Lower lobe of right lung (tissue), 2 donors: ENCODE data around the gene GKAP1. TPM values are rescaled to one million over a fixed set of nuclear protein-coding genes. Genes with fewer than 3 reads are reported as not detected.
"Not testable (repeated sequence)": the region's sequence is repeated elsewhere in the genome, so short reads cannot be mapped to it uniquely, and the experiment has no call there.

Source experiments
- ATAC-seq, 2 donors: fragments of 200-7000 bp; cut with Tn5 transposase; one replicate each; pipeline ENCODE4 v1.9.1; 2020 to 2022; ENCODE audit warnings: mild to moderate bottlenecking in 2 of 2, moderate library complexity in 2 of 2
- DNase-seq: peaks from one replicate; pipeline ENCODE4 v3.0.0-alpha.2; 2020
- H3K27ac ChIP-seq: fragments of 200-600 bp; one replicate; pipeline ENCODE4 v1.8.0; 2022
- H3K27me3 ChIP-seq: fragments of 200-600 bp; one replicate; pipeline ENCODE4 v1.8.0; 2022; ENCODE audit warnings: low read depth
- H3K36me3 ChIP-seq: fragments of 200-600 bp; one replicate; pipeline ENCODE4 v1.8.0; 2022; ENCODE audit warnings: mild to moderate bottlenecking
- H3K4me1 ChIP-seq: fragments of 200-600 bp; one replicate; pipeline ENCODE4 v1.8.0; 2022
- H3K4me3 ChIP-seq: fragments of 200-600 bp; one replicate; pipeline ENCODE4 v1.8.0; 2022; ENCODE audit warnings: mild to moderate bottlenecking
- H3K9me3 ChIP-seq: fragments of 200-600 bp; one replicate; pipeline ENCODE4 v1.8.0; 2022
- intact Hi-C: fragments of 100-400 bp; cut with DNase I; formaldehyde crosslinking; loops from one replicate; pipeline ENCODE4 v1.11.0; 2022
- total RNA-seq: library from RNA; stranded (reverse); fragmentation: NEBNext Ultra II Directional; extraction: Animal tissue kit (Norgen Biotek cat#: 25700); gene quantifications from one replicate; pipeline ENCODE4 v1.2.1, GENCODE V29; 2021
- TF ChIP-seq, protein P1 (sequence below): fragments of 200-600 bp; IDR thresholded peaks from one replicate; pipeline ENCODE4 v1.8.0; 2022; ENCODE audit warnings: antibody characterized with exemption, mild to moderate bottlenecking
- donor health status: DM: no; HTN: yes; CAD: no; lungs with severe emphysema.

The GKAP1 gene
- total RNA-seq, 1 donor from 2014 or later: 5.8 TPM

DNA sequence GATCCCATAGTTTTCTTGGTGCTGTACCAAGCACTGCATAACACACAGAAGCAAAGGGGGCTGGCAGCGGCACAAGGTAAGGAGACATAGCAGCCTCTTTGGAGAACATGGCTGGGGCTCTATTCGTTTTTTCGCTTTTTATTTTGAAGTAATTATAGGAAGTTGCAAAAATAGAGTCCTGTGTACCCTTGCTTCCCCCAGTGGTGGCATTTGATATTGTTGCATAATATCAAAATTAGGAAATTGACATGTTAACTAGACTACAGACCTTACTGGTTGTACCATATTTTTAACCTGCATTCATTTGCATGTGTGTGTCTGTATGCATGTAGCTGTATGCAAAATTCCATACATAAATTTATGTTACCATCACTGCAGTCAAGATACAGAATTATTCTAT, 103.2 kb downstream of the GKAP1 start:
- no peaks in the 10 kb centered on the region for H3K4me1 ChIP-seq
- TF ChIP-seq, protein P1, sequence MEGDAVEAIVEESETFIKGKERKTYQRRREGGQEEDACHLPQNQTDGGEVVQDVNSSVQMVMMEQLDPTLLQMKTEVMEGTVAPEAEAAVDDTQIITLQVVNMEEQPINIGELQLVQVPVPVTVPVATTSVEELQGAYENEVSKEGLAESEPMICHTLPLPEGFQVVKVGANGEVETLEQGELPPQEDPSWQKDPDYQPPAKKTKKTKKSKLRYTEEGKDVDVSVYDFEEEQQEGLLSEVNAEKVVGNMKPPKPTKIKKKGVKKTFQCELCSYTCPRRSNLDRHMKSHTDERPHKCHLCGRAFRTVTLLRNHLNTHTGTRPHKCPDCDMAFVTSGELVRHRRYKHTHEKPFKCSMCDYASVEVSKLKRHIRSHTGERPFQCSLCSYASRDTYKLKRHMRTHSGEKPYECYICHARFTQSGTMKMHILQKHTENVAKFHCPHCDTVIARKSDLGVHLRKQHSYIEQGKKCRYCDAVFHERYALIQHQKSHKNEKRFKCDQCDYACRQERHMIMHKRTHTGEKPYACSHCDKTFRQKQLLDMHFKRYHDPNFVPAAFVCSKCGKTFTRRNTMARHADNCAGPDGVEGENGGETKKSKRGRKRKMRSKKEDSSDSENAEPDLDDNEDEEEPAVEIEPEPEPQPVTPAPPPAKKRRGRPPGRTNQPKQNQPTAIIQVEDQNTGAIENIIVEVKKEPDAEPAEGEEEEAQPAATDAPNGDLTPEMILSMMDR: peak; percentile 24
- intact Hi-C loops: no loop called here
- DNase-seq (no peak), ATAC-seq (peak in 1 of 2 donors; percentile 36)
- no peak overlapping the region for H3K4me3 ChIP-seq
- H3K9me3 ChIP-seq: no peaks in the 10 kb centered on the region
- no peaks in the 10 kb centered on the region for H3K36me3 ChIP-seq
- no peaks in the 10 kb centered on the region for H3K27me3 ChIP-seq
- no peak overlapping the region for H3K27ac ChIP-seq

DNA sequence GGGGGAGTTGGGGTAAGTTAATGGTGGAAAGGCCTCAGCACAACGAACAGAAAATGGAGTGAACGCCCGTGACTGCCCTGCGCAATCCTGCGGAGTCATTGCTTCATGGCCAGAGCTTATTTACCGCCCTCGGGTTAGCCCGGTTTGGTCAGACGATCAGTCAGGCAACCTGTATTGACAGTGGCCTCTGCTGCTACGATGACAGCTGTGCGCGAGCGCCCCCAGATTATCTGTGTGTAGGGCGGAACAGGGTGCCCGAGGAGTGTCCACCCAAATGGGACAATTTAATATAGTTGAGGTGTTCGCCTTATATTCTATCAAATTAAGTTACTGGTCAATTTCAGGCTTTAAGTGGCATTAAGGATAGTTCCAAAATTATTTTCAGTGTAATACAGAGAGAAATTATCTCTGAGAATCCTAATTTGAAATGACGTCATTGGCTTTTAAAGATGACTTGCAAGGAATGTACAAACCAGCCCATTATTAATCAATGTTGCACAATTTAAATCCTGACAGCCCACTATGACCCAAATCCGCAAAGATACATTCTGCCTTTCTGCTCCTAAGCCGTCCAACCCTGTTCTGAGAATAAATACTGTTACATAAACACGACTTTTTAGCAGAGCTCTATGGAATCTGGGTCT, 108.9 kb downstream of the GKAP1 start:
- peaks cover 24% of the 10 kb centered on the region for H3K4me1 ChIP-seq
- no peaks in the 10 kb centered on the region for H3K36me3 ChIP-seq
- no peaks in the 10 kb centered on the region for H3K27me3 ChIP-seq
- H3K27ac ChIP-seq: peak overlapping the region; percentile 100
- DNase-seq (peak; percentile 91), ATAC-seq (peak; percentile 69 to 81)
- no peaks in the 10 kb centered on the region for H3K9me3 ChIP-seq
- H3K4me3 ChIP-seq: peak overlapping the region; percentile 98
- intact Hi-C loops: no loop called here
- TF ChIP-seq, protein P1: peak; percentile 22

DNA sequence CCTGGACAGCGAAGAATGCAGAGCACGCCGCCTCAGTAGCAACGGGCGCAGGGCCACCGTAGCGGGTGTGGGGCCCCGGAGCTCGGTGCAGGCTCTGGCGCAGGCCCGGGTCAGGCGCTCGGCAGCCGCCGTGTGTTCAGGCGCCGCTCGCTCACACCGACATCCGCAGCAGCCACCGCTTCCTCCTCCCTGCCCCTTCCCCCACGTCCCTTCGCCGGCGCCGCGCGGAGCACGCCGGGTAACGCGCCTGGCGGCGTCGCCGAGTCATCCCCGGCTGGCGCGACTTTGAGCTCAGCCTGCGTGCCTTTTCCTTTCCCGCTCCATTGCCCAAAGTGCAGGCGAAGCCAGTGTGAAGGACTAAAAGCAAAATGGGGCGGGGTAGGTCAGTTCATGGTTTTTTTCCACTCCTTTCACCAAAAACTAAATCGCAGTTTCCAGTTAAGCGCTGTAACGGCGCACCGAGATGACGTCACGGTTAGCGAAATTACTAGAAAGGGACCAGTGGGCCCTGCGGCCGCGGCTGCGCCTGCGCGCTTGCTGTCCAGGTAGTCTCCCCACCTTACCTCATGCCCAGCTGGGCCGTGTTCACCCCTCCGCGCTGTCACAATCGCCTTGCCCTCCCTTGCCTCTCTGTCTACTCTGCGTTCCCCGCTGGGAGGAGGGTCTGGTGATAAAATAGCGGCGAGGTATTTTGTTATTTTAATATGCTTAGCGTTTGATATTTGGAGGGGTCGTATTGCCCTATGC, 109.6 kb downstream of the GKAP1 start, which contains the start of gene UBQLN1:
Gene UBQLN1, minus strand, starts transcription at position 191 of the 747 bp plus-strand sequence. CDS start 279 bp downstream, outside the sequence.
- intact Hi-C loops: no loop called here
- peak within 1 kb of the TSS; percentile 100 for H3K27ac ChIP-seq
- no peaks in the 10 kb centered on the region for H3K9me3 ChIP-seq
- peak within 1 kb of the TSS; percentile 98 for H3K4me3 ChIP-seq
- no peaks in the 10 kb centered on the region for H3K27me3 ChIP-seq
- TF ChIP-seq, protein P1: no peak
- peaks cover 24% of the 10 kb centered on the region for H3K4me1 ChIP-seq
- ATAC-seq (peak; percentile 97), DNase-seq (peak; percentile 97)
- no peaks in the 10 kb centered on the region for H3K36me3 ChIP-seq

DNA sequence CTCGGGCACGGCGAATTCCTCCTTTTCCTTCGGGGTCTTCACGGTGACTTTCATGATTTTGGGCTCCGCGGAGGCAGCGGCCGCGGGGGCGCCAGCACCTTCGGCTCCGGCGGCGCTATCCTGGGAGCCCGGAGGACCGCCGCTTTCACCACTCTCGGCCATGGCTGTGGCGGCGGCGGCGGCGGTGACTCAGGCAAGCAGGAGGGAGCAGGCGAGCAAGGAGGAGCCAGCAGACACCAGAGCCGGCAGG, 110.1 kb downstream of the GKAP1 start:
- Histone ChIP-seq H3K4me3 (peak overlapping the region; percentile 98), H3K36me3 (no peaks in the 10 kb centered on the region), H3K27ac (peak overlapping the region; percentile 100), H3K27me3 (no peaks in the 10 kb centered on the region), H3K4me1 (peaks cover 24% of the 10 kb centered on the region), H3K9me3 (no peaks in the 10 kb centered on the region)
- TF ChIP-seq, protein P1: no peak
- peak; percentile 88 to 89 for ATAC-seq
- no peak for DNase-seq
- intact Hi-C loops: no loop called here

DNA sequence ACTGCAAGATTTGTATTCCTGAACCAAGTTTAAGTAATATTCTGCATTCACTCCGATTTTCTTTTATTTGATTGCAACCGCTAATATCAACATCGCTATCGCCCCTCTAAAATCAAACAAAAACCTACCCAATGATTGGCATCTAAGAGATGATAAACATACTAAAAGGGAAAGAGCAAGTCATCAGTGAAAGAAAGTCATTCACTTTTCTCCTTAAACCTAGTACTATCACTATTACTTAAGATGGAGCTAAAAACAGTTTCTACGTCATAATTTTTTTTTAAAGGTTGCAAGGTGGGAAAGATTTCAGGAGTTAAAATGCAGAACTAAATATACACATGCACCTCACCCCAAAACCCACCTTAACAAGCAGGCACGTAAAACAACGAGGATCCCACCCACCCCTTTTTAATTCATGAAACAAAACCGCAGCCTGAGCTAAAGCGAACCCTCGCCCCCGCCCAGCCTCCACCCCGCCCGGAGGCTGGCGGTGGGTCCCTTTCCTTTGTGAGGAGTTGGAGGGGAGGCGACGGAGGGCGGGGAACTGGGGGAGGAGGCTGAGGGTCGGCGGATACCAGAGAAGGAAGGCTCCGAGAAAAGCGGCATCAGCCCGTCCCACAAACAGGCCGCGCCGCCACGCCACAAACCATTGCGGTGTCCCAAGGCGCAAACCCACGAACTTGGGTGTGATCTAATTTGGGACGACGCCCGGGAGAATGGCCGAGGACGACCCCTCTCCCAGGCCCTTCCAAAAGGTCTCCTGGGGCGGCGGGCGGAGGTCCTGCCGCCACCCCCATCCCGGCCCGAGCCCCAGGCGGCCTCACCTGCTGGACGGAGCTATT, 110.7 kb downstream of the GKAP1 start:
- Histone ChIP-seq H3K36me3 (no peaks in the 10 kb centered on the region), H3K4me3 (peak overlapping the region; percentile 98), H3K27me3 (no peaks in the 10 kb centered on the region), H3K27ac (peak overlapping the region; percentile 100), H3K4me1 (peaks cover 26% of the 10 kb centered on the region), H3K9me3 (no peaks in the 10 kb centered on the region)
- peak; percentile 63 for DNase-seq
- intact Hi-C loops: no loop called here
- peak; percentile 14 to 27 for ATAC-seq
- TF ChIP-seq, protein P1: no peak

DNA sequence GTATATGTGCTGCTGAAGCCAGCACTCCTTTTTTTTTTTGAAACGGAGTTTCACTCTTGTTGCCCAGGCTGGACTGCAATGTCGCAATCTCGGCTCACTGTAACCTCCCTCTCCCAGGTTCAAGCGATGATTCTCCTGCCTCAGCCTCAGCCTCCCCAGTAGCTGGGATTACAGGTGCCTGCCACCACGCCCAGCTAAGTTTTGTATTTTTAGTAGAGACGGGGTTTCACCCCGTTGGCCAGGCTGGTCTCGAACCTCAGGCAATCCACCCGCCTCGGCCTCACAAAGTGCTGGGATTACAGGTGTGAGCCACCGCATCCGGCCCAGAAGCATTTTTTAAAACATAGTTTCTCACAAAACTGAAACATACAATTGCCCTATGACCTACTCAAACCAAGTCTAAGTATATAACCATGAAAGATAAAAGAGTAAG, 112.3 kb downstream of the GKAP1 start:
- DNase-seq, H3K36me3 ChIP-seq, ATAC-seq, H3K27me3 ChIP-seq, H3K27ac ChIP-seq, intact Hi-C loops, H3K9me3 ChIP-seq: not testable (repeated sequence)
- peaks cover 40% of the 10 kb centered on the region for H3K4me1 ChIP-seq
- H3K4me3 ChIP-seq: peak overlapping the region; percentile 98
